GM12878 (cell line): ENCODE data around the gene HSPBP1. TPM values are rescaled to one million over a fixed set of nuclear protein-coding genes. Genes with fewer than 3 reads are reported as not detected.

ENCODE experiments used
- ATAC-seq: fragments of 200-7000 bp; cut with Tn5 transposase; 3 replicates; pipeline ENCODE4 v1.9.1; 2020; ENCODE audit warnings: mild to moderate bottlenecking, moderate library complexity
- BruUV-seq: library from RNA; stranded (reverse); fragments of 400-500 nt; replicated peaks from 2 replicates; lab custom pipeline; 2021; lab: Mats Ljungman, UMichigan
- CTCF ChIA-PET: fragments of 300-600 bp; sonication (Branson Sonifier 250); formaldehyde crosslinking; extraction: SDS; loops from one replicate; lab custom pipeline; 2021; ENCODE audit warnings: inconsistent platforms; lab: Yijun Ruan, JAX
- POLR2A ChIA-PET: fragments of 350-600 bp; formaldehyde crosslinking; extraction: SDS; loops from one replicate; lab custom pipeline; 2021; ENCODE audit warnings: inconsistent platforms; lab: Charles Lee
- RAD21 ChIA-PET: fragments of 300-600 bp; sonication (Branson Sonifier 250); formaldehyde crosslinking; loops from one replicate; lab custom pipeline; 2023; ENCODE audit warnings: antibody characterized with exemption; ENCODE audit not compliant: unreplicated experiment; lab: Charles Lee
- SMC1A ChIA-PET: fragments of 300-600 bp; sonication (Branson Sonifier 250); formaldehyde crosslinking; loops from one replicate; lab custom pipeline; 2023; ENCODE audit not compliant: unreplicated experiment, uncharacterized antibody; lab: Charles Lee
- DNase-seq: peaks from one replicate; pipeline ENCODE4 v3.0.0-alpha.2; 2011; ENCODE audit warnings: low read depth, low spot score
- FAIRE-seq: peaks from 3 replicates; lab custom pipeline; 2011; peaks lifted over from hg19 to GRCh38; lab: Jason Lieb, UNC
- H2AFZ ChIP-seq: 2 replicates; pipeline ENCODE4 v1.6.0; 2011; ENCODE audit warnings: low read depth, low read length, control low read depth; ENCODE audit not compliant: control insufficient read depth
- H3K27ac ChIP-seq: 2 replicates; pipeline ENCODE4 v1.5.1; 2011; ENCODE audit warnings: control low read depth; ENCODE audit not compliant: control insufficient read depth, insufficient read depth
- H3K27me3 ChIP-seq, 2 experiments: replicated peaks in 1 of 2; 2 replicates each; pipeline versions ENCODE4 v1.6.0 to v1.6.1; 2011; ENCODE audit warnings: low read length in 1 of 2; ENCODE audit not compliant: control insufficient read depth in 2 of 2, insufficient read depth in 2 of 2
- H3K36me3 ChIP-seq, 2 experiments: 2 replicates each; pipeline ENCODE4 v1.5.1; 2011; ENCODE audit warnings: low read length in 1 of 2; ENCODE audit not compliant: control insufficient read depth in 2 of 2, insufficient read depth in 2 of 2
- H3K4me1 ChIP-seq: 2 replicates; pipeline ENCODE4 v1.6.1; 2011; ENCODE audit warnings: mild to moderate bottlenecking, low read length, moderate library complexity, mixed read lengths; ENCODE audit not compliant: control insufficient read depth, insufficient read depth
- H3K4me2 ChIP-seq: 2 replicates; pipeline ENCODE4 v1.6.0; 2011; ENCODE audit warnings: control low read depth; ENCODE audit not compliant: control insufficient read depth, insufficient read depth
- H3K4me3 ChIP-seq: fragments of 200-600 bp; sonication (generic); 2 replicates; pipeline ENCODE4 v1.5.1; 2016
- H3K79me2 ChIP-seq: 2 replicates; pipeline ENCODE4 v1.6.0; 2011; ENCODE audit warnings: low read length; ENCODE audit not compliant: control insufficient read depth, insufficient read depth
- H3K9ac ChIP-seq: 2 replicates; pipeline ENCODE4 v1.8.0; 2011; ENCODE audit warnings: low read length, control low read depth, mixed read lengths; ENCODE audit not compliant: control insufficient read depth, insufficient read depth
- H3K9me3 ChIP-seq: replicated peaks from 3 replicates; pipeline ENCODE4 v1.5.1; 2011; ENCODE audit warnings: mild to moderate bottlenecking, low read length; ENCODE audit not compliant: control insufficient read depth, insufficient read depth
- H4K20me1 ChIP-seq: 2 replicates; pipeline ENCODE4 v1.6.0; 2011; ENCODE audit not compliant: control insufficient read depth, insufficient read depth
- BCLAF1 ChIP-seq: fragments of 450-650 bp; IDR thresholded peaks from 2 replicates; pipeline ENCODE4 v1.6.1; 2017; ENCODE audit warnings: antibody characterized with exemption, mild to moderate bottlenecking, moderate library complexity
- CBFB ChIP-seq: IDR thresholded peaks from 2 replicates; pipeline ENCODE4 v1.6.1; 2016; ENCODE audit warnings: antibody characterized with exemption, low read depth
- DPF2 ChIP-seq: fragments of 450-650 bp; IDR thresholded peaks from 2 replicates; pipeline ENCODE4 v1.6.1; 2017; ENCODE audit warnings: mild to moderate bottlenecking
- EGR1 ChIP-seq, 2 experiments: IDR thresholded peaks; 1 replicate in 1 of 2; 2 replicates in 1 of 2; pipeline ENCODE4 v1.6.1; 2011 to 2012; ENCODE audit warnings: low read depth in 2 of 2, low read length in 2 of 2, borderline replicate concordance in 1 of 2, mild to moderate bottlenecking in 1 of 2, moderate library complexity in 1 of 2
- KAT2A ChIP-seq: conservative IDR thresholded peaks from 2 replicates; pipeline ENCODE4 v1.6.1; 2011; ENCODE audit warnings: low read depth, low read length; ENCODE audit not compliant: control insufficient read depth
- LARP7 ChIP-seq: fragments of 450-650 bp; IDR thresholded peaks from 2 replicates; pipeline ENCODE4 v1.6.1; 2017; ENCODE audit warnings: mild to moderate bottlenecking
- MAX ChIP-seq: IDR thresholded peaks from 2 replicates; pipeline ENCODE4 v1.6.1; 2012; ENCODE audit warnings: low read depth, low read length, improper control_type of control experiment
- SMARCA5 ChIP-seq: fragments of 450-650 bp; IDR thresholded peaks from 2 replicates; pipeline ENCODE4 v1.6.1; 2017; ENCODE audit warnings: mild to moderate bottlenecking
- ZBTB4 ChIP-seq: fragments of 450-650 bp; formaldehyde crosslinking; IDR thresholded peaks from 2 replicates; pipeline ENCODE4 v1.4.0; 2022; ENCODE audit warnings: mild to moderate bottlenecking, moderate library complexity
- whole genome bisulfite sequencing: methylation state at CpG from one replicate; pipeline ENCODE4 v1.1.6; 2016; ENCODE audit warnings: low lambda C conversion rate; ENCODE audit not compliant: insufficient replicate concordance, insufficient coverage; ENCODE audit errors: missing lambda C conversion rate; 5-methylcytosine and 5-hydroxymethylcytosine counted together
- in situ Hi-C: fragments of 300-500 bp; cut with MboI; formaldehyde crosslinking; loops from 9 replicates; pipeline ENCODE4 v1.14.3; 2018; ENCODE audit warnings: mixed read lengths
- intact Hi-C: fragments of 100-400 bp; cut with micrococcal nuclease; formaldehyde crosslinking; loops from one replicate; pipeline ENCODE4 v1.14.2; 2022; ENCODE audit not compliant: unreplicated experiment
- polyA plus RNA-seq, 11 experiments: library from polyadenylated mRNA; depleted of rRNA in 4 of 11; unstranded in 6 of 11; stranded (reverse) in 5 of 11; fragments of >200 nt; fragmentation: Nextera tagmentation in 4 of 11; fragmentation: Illumina TruSeq in 1 of 11; extraction: Ambion mirVana in 4 of 11; extraction: Trizol in 1 of 11; gene quantifications; 1 replicate in 1 of 11; 2 replicates in 10 of 11; pipeline versions ENCODE4 v1.2.1 to v1.2.3, GENCODE V29; 2011 to 2016; ENCODE audit warnings: inconsistent platforms in 2 of 11, missing spikeins in 2 of 11, low read depth in 1 of 11
- total RNA-seq, 4 experiments: library from RNA; depleted of rRNA in 3 of 4; stranded (reverse); fragments of >200 nt in 3 of 4; fragmentation: Illumina TruSeq in 1 of 4; extraction: Trizol in 1 of 4; gene quantifications; 2 replicates each; pipeline versions ENCODE4 v1.2.1 to v1.2.3, GENCODE V29; 2013 to 2021
- TF ChIP-seq, protein P1 (sequence below): fragments of 450-650 bp; IDR thresholded peaks from 2 replicates; pipeline ENCODE4 v1.6.1; 2017; ENCODE audit warnings: mild to moderate bottlenecking, low read depth, inconsistent platforms; ENCODE audit not compliant: poor library complexity, severe bottlenecking

The HSPBP1 gene
- total and polyA plus RNA-seq, 10 of the 15 experiments (the other 5 are each of a cell fraction or from before 2014, with no cell fraction given), result 0.18 to 83.3 (median 23.0) TPM

DNA sequence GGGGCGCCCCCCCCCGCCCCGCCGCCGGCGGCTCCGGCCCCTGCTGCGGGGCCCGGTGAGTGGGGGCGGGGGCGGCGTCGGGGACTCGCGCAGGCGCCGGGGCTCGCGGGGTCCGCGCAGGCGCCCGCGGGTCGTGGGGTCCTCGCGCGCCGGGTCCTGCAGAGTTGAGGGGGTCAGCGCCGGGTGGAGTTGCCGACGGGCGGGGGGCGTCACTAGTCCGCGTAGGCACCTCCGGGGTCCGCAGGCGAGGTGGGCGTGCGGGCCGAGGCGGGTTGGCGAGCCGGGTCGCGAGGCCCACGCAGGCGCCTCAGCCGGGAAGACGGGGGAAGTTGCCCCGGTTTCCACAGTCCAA lies 21.5 kb downstream of the HSPBP1 start (continued):
- TF ChIP-seq ZBTB4 (CRISPR knock-in tag) (no peak), SMARCA5 (peak; percentile 26; the same call in 1 of the 2 replicates), EGR1 (IDR thresholded peaks at IDR 0.05; ENCODE audit: borderline replicate concordance in 1 of 2, low read depth in 2 of 2, low read length in 2 of 2) (0 out of 3 replicates have a peak, but pooled peaks of 1 of the 2 experiments have one; percentile 32)
- TF ChIP-seq, all 136 proteins: peak for 8

DNA sequence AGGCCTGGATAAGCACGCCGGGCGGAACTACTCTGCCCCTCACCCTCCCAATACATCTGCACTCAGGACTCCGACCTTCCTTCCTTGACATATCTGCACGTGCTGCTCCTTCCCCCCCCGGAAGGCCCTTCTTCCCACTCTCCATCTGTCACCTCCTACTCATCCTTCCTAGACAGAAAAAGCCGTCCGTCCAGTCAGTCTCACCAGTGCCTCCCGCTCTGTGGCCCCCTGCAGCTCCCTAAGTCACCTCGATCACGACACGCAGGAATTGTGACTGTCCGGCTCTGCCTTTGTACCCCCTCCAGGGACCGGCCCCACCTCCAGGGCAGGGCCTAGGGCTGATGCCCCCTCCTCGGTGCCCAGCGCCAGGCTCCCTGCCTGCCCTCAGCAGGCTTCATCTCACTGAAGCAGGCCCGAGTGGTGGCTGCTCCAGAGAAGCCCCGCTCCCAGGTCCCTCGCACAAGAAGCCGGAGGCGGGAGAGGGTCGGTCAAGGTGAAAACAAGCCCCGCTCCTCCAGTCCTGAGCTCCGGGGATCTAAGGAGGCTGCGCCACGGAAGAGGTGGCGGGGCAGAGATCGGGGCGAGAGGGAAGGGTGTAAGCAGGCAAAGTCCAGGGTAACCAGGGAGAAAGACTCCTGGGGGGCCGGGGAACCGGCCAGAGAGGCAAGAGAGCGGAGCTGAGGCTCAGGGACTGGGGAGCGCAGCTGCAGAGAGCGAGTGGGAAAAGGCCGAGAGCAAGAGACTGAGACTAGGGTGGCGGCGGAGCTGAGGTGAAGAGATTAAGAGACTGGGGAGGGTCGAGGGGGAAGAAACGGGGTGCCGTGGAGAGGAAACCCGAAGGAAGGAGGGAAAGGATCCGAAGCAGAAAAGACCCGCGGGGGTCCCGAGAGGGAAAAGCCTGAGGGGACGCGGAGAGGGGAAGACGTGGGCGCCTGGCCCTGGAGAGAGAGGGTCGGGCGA lies 22.2 kb downstream of the HSPBP1 start:
- in situ Hi-C loops (no loop called here), intact Hi-C loops (loop anchor here (10.0 kb wide), 1 partner anchor 127 kb away; the partner anchor contains the start of genes RPL28 and TMEM238)
- Histone ChIP-seq H3K27ac (peak overlapping the region; percentile 78), H3K36me3 (no peaks in the 10 kb centered on the region; a peak in 2 of 4 replicates), H3K4me2 (peak overlapping the region; percentile 96), H2AFZ (no peak overlapping the region), H3K9me3 (no peaks in the 10 kb centered on the region), H3K9ac (peak overlapping the region; percentile 93), H3K27me3 (no peaks in the 10 kb centered on the region), H4K20me1 (peaks cover 7% of the 10 kb centered on the region; the same call in 1 of the 2 replicates), H3K4me1 (peaks cover 14% of the 10 kb centered on the region), H3K79me2 (peaks cover 62% of the 10 kb centered on the region), H3K4me3 (peak overlapping the region; percentile 100)
- POLR2A ChIA-PET, result interaction anchor here (0.6 to 5.7 kb wide), 5 partner anchors 20 to 227 kb away, joined by 3 to 86 read pairs (median 4); partner anchors contain the start of genes HSPBP1, KMT5C and TMEM238
- CTCF ChIA-PET, result interaction anchor here (0.5 to 4.4 kb wide), 3 partner anchors 34 to 198 kb away, joined by 4 to 25 read pairs (median 4); partner anchors contain the start of gene KMT5C
- SMC1A ChIA-PET, result interaction anchor here (1.2 to 5.3 kb wide), 3 partner anchors 21 to 160 kb away, joined by 3 to 68 read pairs (median 4); partner anchors contain the start of gene HSPBP1
- BruUV-seq, result no TSS peak
- RAD21 ChIA-PET, result interaction anchor here (0.7 to 6.0 kb wide), 3 partner anchors 19 to 150 kb away, joined by 5 to 46 read pairs (median 20); partner anchors contain the start of genes KMT5C and UBE2S
- DNase-seq, result no peak
- no peak for ATAC-seq
- no peak for FAIRE-seq
- WGBS, result 2% methylated on average over 51 of the region's 51 CpGs
- no peak for TF ChIP-seq BCLAF1
- no peak for TF ChIP-seq EGR1 (IDR thresholded peaks at IDR 0.05; ENCODE audit: borderline replicate concordance in 1 of 2, low read depth in 2 of 2, low read length in 2 of 2)
- TF ChIP-seq, protein P1, sequence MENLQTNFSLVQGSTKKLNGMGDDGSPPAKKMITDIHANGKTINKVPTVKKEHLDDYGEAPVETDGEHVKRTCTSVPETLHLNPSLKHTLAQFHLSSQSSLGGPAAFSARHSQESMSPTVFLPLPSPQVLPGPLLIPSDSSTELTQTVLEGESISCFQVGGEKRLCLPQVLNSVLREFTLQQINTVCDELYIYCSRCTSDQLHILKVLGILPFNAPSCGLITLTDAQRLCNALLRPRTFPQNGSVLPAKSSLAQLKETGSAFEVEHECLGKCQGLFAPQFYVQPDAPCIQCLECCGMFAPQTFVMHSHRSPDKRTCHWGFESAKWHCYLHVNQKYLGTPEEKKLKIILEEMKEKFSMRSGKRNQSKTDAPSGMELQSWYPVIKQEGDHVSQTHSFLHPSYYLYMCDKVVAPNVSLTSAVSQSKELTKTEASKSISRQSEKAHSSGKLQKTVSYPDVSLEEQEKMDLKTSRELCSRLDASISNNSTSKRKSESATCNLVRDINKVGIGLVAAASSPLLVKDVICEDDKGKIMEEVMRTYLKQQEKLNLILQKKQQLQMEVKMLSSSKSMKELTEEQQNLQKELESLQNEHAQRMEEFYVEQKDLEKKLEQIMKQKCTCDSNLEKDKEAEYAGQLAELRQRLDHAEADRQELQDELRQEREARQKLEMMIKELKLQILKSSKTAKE, result no peak
- no peak for TF ChIP-seq CBFB
- no peak; the same call in 1 of the 2 replicates for TF ChIP-seq MAX
- no peak for TF ChIP-seq KAT2A
- TF ChIP-seq LARP7, result no peak
- no peak for TF ChIP-seq DPF2
